ENCODE data around the gene MICAL2.

The MICAL2 gene

GRCh38 chr11:12249590-12250260, 139.3 kb downstream of the MICAL2 start:
- no peak overlapping the region for H3K9ac ChIP-seq
- no peak overlapping the region for H3K27ac ChIP-seq

GRCh38 chr11:12251666-12252560, 141.5 kb downstream of the MICAL2 start:
- Histone ChIP-seq H3K4me1 (no peaks in the 10 kb centered on the region), H3K4me3 (ENCODE audit: low read depth, low read length) (no peak overlapping the region), H3K36me3 (ENCODE audit: control insufficient read depth, insufficient read depth, low read length) (no peaks in the 10 kb centered on the region), H3K79me2 (no peaks in the 10 kb centered on the region), H3K4me2 (ENCODE audit: low read length) (no peak overlapping the region), H3K9ac (no peak overlapping the region), H3K27me3 (ENCODE audit: control insufficient read depth, insufficient read depth, low read length) (no peaks in the 10 kb centered on the region), H2AFZ (no peak overlapping the region), H3K9me3 (ENCODE audit: control insufficient read depth, low read length) (no peaks in the 10 kb centered on the region), H3K27ac (no peak overlapping the region)
- TF ChIP-seq, protein P1, sequence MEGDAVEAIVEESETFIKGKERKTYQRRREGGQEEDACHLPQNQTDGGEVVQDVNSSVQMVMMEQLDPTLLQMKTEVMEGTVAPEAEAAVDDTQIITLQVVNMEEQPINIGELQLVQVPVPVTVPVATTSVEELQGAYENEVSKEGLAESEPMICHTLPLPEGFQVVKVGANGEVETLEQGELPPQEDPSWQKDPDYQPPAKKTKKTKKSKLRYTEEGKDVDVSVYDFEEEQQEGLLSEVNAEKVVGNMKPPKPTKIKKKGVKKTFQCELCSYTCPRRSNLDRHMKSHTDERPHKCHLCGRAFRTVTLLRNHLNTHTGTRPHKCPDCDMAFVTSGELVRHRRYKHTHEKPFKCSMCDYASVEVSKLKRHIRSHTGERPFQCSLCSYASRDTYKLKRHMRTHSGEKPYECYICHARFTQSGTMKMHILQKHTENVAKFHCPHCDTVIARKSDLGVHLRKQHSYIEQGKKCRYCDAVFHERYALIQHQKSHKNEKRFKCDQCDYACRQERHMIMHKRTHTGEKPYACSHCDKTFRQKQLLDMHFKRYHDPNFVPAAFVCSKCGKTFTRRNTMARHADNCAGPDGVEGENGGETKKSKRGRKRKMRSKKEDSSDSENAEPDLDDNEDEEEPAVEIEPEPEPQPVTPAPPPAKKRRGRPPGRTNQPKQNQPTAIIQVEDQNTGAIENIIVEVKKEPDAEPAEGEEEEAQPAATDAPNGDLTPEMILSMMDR (IDR thresholded peaks at IDR 0.05), result no peak

More at GRCh38 chr11:12249590-12250260, 139.3 kb downstream of the MICAL2 start:
- TF ChIP-seq, protein P1 (IDR thresholded peaks at IDR 0.05), result no peak
- Histone ChIP-seq H3K9me3 (ENCODE audit: control insufficient read depth, low read length) (no peaks in the 10 kb centered on the region), H3K27me3 (ENCODE audit: control insufficient read depth, insufficient read depth, low read length) (no peaks in the 10 kb centered on the region), H3K79me2 (no peaks in the 10 kb centered on the region), H3K4me2 (ENCODE audit: low read length) (no peak overlapping the region), H3K4me3 (ENCODE audit: low read depth, low read length) (no peak overlapping the region), H2AFZ (no peak overlapping the region), H3K36me3 (ENCODE audit: control insufficient read depth, insufficient read depth, low read length) (no peaks in the 10 kb centered on the region), H3K4me1 (peaks cover 3% of the 10 kb centered on the region)

DNA sequence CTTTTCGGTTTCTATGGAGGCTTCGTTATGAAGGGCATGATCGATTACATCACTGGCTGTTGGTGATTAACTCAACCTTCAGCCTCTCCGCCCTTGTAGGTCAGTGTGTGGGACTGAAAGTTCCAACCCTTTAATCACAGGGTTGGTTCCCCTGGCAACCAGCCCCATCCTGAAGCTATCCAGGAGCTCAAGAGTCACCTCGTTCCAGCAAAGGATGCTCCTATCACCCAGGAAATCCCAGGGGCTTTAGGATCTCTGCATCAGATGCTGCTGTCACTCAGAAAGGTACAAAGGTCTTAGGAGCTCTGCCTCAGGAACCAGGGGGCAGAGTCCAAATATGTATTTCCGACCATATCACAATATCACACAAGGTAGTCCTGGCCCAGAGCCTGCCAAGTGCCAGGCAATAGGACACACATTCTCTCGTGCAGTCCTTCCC, 143.5 kb downstream of the MICAL2 start:
- Histone ChIP-seq H3K27me3 (ENCODE audit: control insufficient read depth, insufficient read depth, low read length) (no peaks in the 10 kb centered on the region), H2AFZ (no peak overlapping the region), H3K27ac (no peak overlapping the region), H3K9me3 (ENCODE audit: control insufficient read depth, low read length) (no peaks in the 10 kb centered on the region), H3K79me2 (no peaks in the 10 kb centered on the region), H3K4me3 (ENCODE audit: low read depth, low read length) (no peak overlapping the region), H3K36me3 (ENCODE audit: control insufficient read depth, insufficient read depth, low read length) (no peaks in the 10 kb centered on the region), H3K4me1 (no peaks in the 10 kb centered on the region), H3K9ac (no peak overlapping the region), H3K4me2 (ENCODE audit: low read length) (no peak overlapping the region)
- TF ChIP-seq, protein P1 (IDR thresholded peaks at IDR 0.05), result no peak

DNA sequence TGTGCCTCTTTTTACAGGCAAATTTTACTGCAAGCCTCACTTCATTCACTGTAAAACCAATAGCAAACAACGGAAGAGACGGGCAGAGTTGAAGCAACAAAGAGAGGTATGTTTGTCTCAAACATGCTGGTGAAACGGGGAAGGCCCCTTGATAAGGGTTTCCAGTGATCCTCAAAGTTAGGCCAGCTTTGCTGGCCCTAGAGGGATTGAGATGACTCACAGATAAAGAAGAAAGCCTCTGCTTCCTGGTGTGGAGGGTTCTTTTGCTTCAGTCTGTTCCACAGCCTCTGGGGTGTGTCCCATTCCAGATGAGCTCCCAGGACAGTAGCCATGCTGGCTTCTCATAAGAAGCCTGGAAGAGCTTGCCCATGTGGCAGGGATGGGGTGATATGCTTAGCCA, 148.1 kb downstream of the MICAL2 start:
- H3K9ac ChIP-seq, result no peak overlapping the region
- H3K36me3 ChIP-seq (ENCODE audit: control insufficient read depth, insufficient read depth, low read length), result no peaks in the 10 kb centered on the region
- H3K4me1 ChIP-seq, result no peaks in the 10 kb centered on the region
- H2AFZ ChIP-seq, result no peak overlapping the region
- H3K4me2 ChIP-seq (ENCODE audit: low read length), result no peak overlapping the region
- no peaks in the 10 kb centered on the region for H3K27me3 ChIP-seq (ENCODE audit: control insufficient read depth, insufficient read depth, low read length)
- H3K79me2 ChIP-seq, result no peaks in the 10 kb centered on the region
- no peak overlapping the region for H3K4me3 ChIP-seq (ENCODE audit: low read depth, low read length)
- no peak overlapping the region for H3K27ac ChIP-seq
- TF ChIP-seq, protein P1 (IDR thresholded peaks at IDR 0.05), result no peak
- no peaks in the 10 kb centered on the region for H3K9me3 ChIP-seq (ENCODE audit: control insufficient read depth, low read length)

Measured in parathyroid adenoma (tissue), 2 donors.